Subcutaneous adipose tissue (tissue), 4 donors: Measurements from ENCODE around the gene TACC3. TPM values are rescaled to one million over a fixed set of nuclear protein-coding genes. Genes with fewer than 3 reads are reported as not detected.

Experiments used
- small RNA-seq: library from RNA; depleted of rRNA; stranded (forward); fragments of <200 nt; gene quantifications from one replicate; pipeline ENCODE3, GENCODE V24; 2016
- total RNA-seq, 4 donors: library from RNA; depleted of rRNA; stranded (reverse); fragments of >200 nt; gene quantifications; one replicate each; pipeline ENCODE4 v1.1.0, GENCODE V29; 2016

The TACC3 gene
- total RNA-seq, 4 donors from 2014 or later = 3.9 to 18.1 (median 15.4) TPM

Small RNAs within 50 kb of the gene (small RNA-seq; reads per million reads assigned to genes)
- 0.49 reads per million for gene RF00019

Other genes with a start within 250 kb of the TACC3 start
- gene FAM53A, start 37.2 kb upstream of the TACC3 start, total RNA-seq = 1 to 10 TPM; 1.5 to 5.9 (median 3.8) TPM
- gene SLBP, start 9.2 kb upstream of the TACC3 start, total RNA-seq = 10 to 100 TPM; 33.2 to 41.1 (median 37.0) TPM
- 10 to 100 TPM; 21.0 to 65.4 (median 30.4) TPM for gene TMEM129, start 198 bp upstream of the TACC3 start, total RNA-seq
- 1 to 10 TPM in 1 of 4 donors, under 1 TPM in 2, not detected in 1; 0.22 to 1.3 (median 0.94) TPM for gene FGFR3, start 71.8 kb downstream of the TACC3 start, total RNA-seq
- 10 to 100 TPM; 26.9 to 88.9 (median 30.0) TPM for gene LETM1, start 134.6 kb downstream of the TACC3 start, total RNA-seq
- 10 to 100 TPM; 22.3 to 49.9 (median 33.7) TPM for gene NSD2, start 149.9 kb downstream of the TACC3 start, total RNA-seq